Activated CD4-positive, alpha-beta T cell treated with anti-CD3 and anti-CD28 coated beads, Interleukin-2, amount 50 U/mL, for 48 hours (primary cell): ENCODE measurements around the gene CYP46A1.

ENCODE experiments used
- DNase-seq, 2 experiments: peaks; one replicate each; pipeline ENCODE4 v3.0.0-alpha.2; 2020

Gene CYP46A1

DNA sequence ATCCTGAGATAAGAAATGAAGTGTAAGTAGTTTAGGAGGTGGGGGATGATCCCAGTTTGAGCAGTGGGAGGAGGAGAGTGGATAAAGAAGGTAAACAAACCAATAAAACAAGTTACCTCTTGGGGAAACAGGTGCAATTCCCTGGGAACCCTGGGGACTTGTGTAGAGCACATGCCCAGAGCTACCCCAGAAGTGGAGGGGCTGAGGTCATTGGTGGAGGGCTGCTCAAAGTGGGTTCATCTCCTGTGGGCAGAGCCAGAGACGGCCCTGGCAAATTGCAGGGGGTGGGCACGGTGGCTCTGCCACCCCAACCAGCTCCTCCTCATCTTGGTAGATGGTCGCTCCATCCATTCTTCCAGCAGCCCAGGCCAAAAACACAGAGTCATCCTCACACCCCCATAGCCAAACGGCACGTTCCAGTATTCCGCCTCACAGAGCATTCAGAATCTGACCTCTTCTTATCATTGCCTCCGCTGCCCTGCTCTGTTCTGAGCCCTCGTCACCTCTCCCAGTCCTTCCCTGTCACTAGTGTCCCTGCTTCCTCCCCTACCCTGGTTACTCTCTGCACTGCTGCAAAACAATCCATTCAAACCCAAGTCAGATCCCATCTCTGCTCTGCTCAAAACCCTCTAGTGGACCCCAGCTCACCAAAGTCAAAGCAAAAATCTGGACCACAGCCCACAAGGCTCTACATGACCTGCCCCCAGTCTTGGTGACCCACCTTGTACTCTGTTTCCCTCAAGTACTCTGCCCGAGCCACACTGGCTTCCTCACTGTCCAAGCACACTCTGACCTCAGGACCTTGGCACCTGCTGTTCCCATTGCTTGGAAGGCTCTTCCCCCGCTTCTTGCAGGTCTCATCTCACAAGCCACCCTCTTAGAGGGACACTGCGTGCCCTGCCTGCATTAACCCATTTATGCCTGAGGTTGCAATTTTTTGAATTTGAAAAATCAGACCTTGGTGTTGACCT is 5.5 kb downstream of the CYP46A1 start:
- no peak for DNase-seq

DNA sequence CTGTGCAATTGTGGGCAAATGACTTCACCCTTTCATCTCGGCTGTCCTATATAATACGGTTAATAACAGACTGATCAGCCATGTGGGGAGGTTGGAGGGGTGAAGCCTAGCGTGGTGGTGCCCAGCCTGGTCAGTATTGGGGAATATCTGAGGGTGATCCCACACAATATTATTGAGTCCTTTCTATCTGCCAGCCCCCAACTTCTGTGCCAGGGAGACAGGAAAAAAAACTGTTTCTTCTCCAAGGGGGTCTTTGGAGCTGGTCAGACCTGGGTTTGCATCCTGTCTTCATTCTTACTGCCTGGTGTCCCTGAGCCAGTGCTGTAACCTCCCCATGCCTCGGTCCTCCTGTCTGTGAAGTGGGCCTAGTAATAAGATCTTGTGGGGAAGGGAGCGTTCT is 6.5 kb downstream of the CYP46A1 start:
- DNase-seq, result no peak

- DNase-seq, result no peak
Observed at GRCh38 chr14:99691111-99691885, 7.2 kb downstream of the CYP46A1 start.

- no peak for DNase-seq
Observed at GRCh38 chr14:99693918-99694317, 9.8 kb downstream of the CYP46A1 start.

GRCh38 chr14:99696929-99697328 is 12.8 kb downstream of the CYP46A1 start:
- no peak for DNase-seq

- DNase-seq, result no peak
Observed at GRCh38 chr14:99698236-99698635, 14.1 kb downstream of the CYP46A1 start.

DNA sequence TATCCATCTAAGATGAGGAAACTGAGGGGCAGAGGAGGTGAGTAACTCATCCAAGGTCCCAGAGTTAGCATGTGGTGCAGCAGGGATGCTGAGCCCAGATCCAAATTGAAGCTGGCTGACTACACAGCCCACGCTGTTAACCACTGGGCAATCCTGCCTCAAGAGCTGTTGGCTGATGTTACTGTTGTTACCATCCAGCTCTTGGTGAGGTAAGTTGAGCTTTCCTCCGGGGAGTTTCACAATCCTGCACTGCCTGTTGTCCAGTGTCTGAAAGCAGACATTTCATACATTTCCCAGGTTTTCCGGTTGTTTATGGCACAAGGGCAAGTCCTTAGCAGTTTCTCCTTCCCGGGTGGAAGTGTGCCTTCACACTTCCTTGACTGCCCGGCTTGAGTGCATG is 14.5 kb downstream of the CYP46A1 start:
- DNase-seq, result no peak

GRCh38 chr14:99699085-99699760 is 15.1 kb downstream of the CYP46A1 start:
- no peak for DNase-seq

GRCh38 chr14:99699861-99700260 is 15.8 kb downstream of the CYP46A1 start:
- DNase-seq, result no peak

DNA sequence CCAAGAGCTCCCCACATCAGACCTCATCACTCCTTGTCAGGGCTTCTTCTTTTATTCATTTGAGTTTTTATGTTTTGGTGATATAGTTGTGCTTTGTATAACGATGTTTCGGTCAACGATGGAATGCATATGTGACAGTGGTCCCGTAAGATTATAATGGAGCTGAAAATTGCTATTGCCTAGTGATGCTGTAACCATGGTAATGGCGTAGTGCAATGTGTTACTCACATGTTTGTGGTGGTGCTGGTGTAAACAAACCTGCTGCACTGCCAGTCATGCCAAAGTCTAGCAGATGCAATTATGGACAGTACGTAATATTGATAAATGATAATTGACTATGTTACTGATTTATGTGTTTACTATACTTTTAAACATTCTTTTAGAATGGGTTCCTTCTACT is 16.3 kb downstream of the CYP46A1 start:
- no peak for DNase-seq

GRCh38 chr14:99701260-99701659 is 17.2 kb downstream of the CYP46A1 start:
- DNase-seq, result no peak

DNA sequence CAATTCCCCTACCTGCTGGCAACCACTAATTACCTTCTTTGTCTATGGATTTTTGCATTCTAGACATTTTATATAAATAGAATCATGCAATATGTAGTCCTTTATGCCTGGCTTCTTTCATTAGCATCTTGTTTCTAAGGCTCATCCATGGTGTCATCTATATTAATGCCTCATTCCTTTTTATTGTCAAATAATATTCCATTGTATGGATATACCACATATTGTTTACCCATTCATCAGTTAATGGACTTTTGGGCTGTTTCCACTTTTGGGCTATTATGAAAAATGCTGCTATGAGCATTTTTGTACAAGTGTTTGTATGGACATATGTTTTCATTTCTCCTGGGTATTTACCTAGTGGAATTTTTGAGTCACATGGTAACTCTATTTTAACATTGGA is 18.0 kb downstream of the CYP46A1 start:
- no peak for DNase-seq

- no peak for DNase-seq
Observed at GRCh38 chr14:99703381-99703780, 19.3 kb downstream of the CYP46A1 start.

- DNase-seq, result no peak
Observed at GRCh38 chr14:99704037-99704436, 19.9 kb downstream of the CYP46A1 start.

DNA sequence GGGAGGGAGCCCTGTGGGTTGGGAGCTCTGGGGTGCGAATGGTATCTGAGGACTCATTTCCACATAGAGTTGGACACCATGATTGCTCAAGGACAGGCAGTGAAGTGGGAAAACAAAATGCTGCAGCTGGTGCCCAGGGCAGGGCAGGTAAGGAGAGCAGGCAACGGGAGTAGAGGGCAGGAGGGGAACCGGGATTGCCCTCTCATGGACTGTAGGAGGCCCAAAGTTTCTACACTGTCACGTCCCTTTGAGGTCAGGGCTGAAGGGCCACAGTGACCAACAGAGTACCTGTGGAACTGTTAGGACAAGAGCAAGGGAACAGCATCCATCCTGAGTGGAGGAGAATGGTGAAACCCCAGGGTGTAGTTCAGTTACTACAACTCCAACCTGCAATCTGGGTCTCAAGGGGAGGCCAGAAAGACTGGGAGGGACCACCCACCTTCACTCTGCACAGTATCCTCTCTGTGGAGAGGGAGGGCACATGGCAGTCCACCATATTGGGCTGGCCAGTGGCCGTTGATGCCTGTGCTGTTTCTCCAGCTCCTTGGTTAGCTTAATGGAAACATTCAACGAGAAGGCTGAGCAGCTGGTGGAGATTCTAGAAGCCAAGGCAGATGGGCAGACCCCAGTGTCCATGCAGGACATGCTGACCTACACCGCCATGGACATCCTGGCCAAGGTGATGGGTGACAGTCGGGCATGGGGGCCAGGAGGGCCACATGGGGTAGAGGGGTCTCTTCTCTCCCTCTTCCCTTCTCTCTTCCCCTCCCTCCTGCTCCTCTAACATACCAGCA is 22.2 kb downstream of the CYP46A1 start:
- no peak for DNase-seq

GRCh38 chr14:99707420-99707819 is 23.3 kb downstream of the CYP46A1 start:
- no peak for DNase-seq

- DNase-seq, result no peak
Observed at GRCh38 chr14:99707921-99708320, 23.8 kb downstream of the CYP46A1 start.

DNA sequence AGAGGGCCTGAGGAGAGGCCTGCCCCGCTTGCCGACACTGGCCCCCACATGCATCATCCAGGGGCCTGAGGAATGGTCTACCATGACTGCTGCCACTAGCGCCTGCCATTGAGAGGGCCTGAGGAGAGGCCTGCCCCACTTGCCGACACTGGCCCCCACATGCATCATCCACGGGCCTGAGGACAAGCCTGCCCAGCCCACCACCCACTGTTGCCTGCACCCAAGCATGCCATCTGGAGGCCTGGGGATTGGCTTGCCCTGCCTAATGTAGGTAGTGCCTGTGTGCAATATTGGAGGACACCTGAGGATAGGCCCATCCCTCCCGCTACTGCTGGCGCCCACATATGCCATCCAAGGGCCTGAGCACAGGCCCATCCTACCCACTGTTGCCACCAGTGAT is 24.4 kb downstream of the CYP46A1 start:
- DNase-seq, result no peak

GRCh38 chr14:99713972-99714371 is 29.9 kb downstream of the CYP46A1 start:
- no peak for DNase-seq

GRCh38 chr14:99715266-99716000 is 31.3 kb downstream of the CYP46A1 start:
- DNase-seq, result no peak

DNA sequence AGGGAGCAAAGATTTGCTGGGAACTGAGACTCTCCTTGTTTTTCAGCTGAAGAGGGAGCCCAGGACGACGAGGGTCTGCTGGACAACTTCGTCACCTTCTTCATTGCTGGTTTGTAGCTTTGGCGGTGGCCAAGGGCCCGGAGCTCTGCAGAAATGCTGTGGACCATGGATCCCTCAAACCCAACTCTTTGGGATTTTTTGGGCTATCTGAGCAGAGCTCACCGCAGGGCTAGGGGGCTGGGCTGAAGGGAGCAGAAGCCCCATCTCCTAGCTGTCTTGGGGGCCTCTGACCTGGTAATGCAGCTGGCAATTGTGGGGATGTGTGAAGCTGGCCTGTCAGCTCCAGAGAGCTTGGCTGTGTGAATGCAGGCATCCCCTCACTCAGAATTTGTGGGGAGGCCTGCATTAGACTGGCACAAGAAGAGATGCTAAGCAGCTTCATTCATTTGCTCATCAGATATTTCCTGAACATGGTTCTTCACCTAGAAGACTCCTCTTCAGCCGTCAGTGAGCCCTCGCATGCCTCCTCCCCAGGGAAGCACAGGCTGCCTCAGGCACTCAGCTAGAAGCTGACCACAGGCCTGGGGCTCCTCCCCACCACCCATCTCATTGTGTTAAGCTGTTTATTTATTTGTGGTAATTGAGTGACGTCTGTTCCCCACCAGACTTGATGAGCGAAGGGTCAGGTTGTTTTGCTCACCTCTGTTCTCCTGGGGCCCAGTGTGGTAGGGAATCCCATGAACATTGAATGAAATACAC is 32.2 kb downstream of the CYP46A1 start:
- DNase-seq, result no peak
